ENCODE measurements around the gene RAP1GDS1.
"Not testable (repeated sequence)": the region's sequence is repeated elsewhere in the genome, so short reads cannot be mapped to it uniquely, and the experiment has no call there.

RAP1GDS1 gene

GRCh38 chr4:98433691-98434090 lies 172.5 kb downstream of the RAP1GDS1 start:
- no peak for DNase-seq (ENCODE audit: low read depth, low spot score)

GRCh38 chr4:98434816-98435215 lies 173.6 kb downstream of the RAP1GDS1 start:
- no peak for DNase-seq (ENCODE audit: low read depth, low spot score)

GRCh38 chr4:98444371-98444770 lies 183.2 kb downstream of the RAP1GDS1 start:
- no peak for DNase-seq (ENCODE audit: low read depth, low spot score)

- no peak for DNase-seq (ENCODE audit: low read depth, low spot score)
Observed at GRCh38 chr4:98446499-98447375, 185.6 kb downstream of the RAP1GDS1 start.

- DNase-seq (ENCODE audit: low read depth, low spot score), result no peak
Observed at GRCh38 chr4:98447648-98448047, 186.5 kb downstream of the RAP1GDS1 start.

GRCh38 chr4:98448908-98449307 lies 187.7 kb downstream of the RAP1GDS1 start:
- no peak for DNase-seq (ENCODE audit: low read depth, low spot score)

GRCh38 chr4:98452091-98452490 lies 190.9 kb downstream of the RAP1GDS1 start:
- DNase-seq (ENCODE audit: low read depth, low spot score), result no peak

GRCh38 chr4:98457422-98457821 lies 196.2 kb downstream of the RAP1GDS1 start:
- DNase-seq (ENCODE audit: low read depth, low spot score), result not testable (repeated sequence)

GRCh38 chr4:98461121-98461865 lies 200.1 kb downstream of the RAP1GDS1 start:
- DNase-seq (ENCODE audit: low read depth, low spot score), result not testable (repeated sequence)

GRCh38 chr4:98462487-98462886 lies 201.3 kb downstream of the RAP1GDS1 start:
- no peak for DNase-seq (ENCODE audit: low read depth, low spot score)

GRCh38 chr4:98466868-98467599 lies 205.8 kb downstream of the RAP1GDS1 start:
- no peak for DNase-seq (ENCODE audit: low read depth, low spot score)

GRCh38 chr4:98467627-98468072 lies 206.5 kb downstream of the RAP1GDS1 start:
- DNase-seq (ENCODE audit: low read depth, low spot score), result peak; percentile 86

GRCh38 chr4:98468709-98469108 lies 207.5 kb downstream of the RAP1GDS1 start:
- peak; percentile 5 for DNase-seq (ENCODE audit: low read depth, low spot score)

GRCh38 chr4:98469771-98470170 lies 208.6 kb downstream of the RAP1GDS1 start:
- DNase-seq (ENCODE audit: low read depth, low spot score), result peak; percentile 8

- DNase-seq (ENCODE audit: low read depth, low spot score), result no peak
Observed at GRCh38 chr4:98470366-98470765, 209.2 kb downstream of the RAP1GDS1 start.

GRCh38 chr4:98470831-98471230 lies 209.6 kb downstream of the RAP1GDS1 start:
- DNase-seq (ENCODE audit: low read depth, low spot score), result no peak

GRCh38 chr4:98473046-98473445 lies 211.9 kb downstream of the RAP1GDS1 start:
- no peak for DNase-seq (ENCODE audit: low read depth, low spot score)

GRCh38 chr4:98474408-98474844 lies 213.2 kb downstream of the RAP1GDS1 start:
- no peak for DNase-seq (ENCODE audit: low read depth, low spot score)

- no peak for DNase-seq (ENCODE audit: low read depth, low spot score)
Observed at GRCh38 chr4:98476891-98477290, 215.7 kb downstream of the RAP1GDS1 start.

GRCh38 chr4:98479590-98479989 lies 218.4 kb downstream of the RAP1GDS1 start:
- not testable (repeated sequence) for DNase-seq (ENCODE audit: low read depth, low spot score)

- no peak for DNase-seq (ENCODE audit: low read depth, low spot score)
Observed at GRCh38 chr4:98480535-98480934, 219.4 kb downstream of the RAP1GDS1 start.

- no peak for DNase-seq (ENCODE audit: low read depth, low spot score)
Observed at GRCh38 chr4:98481167-98481566, 220.0 kb downstream of the RAP1GDS1 start.

Data from ELF-1 (cell line).